NCI-H510A treated with DMSO at 0.1 percent for 48 hours (cell line): ENCODE measurements around the gene PROX2.
A peak's percentile ranks its signal among the peaks of the same experiment; 100 is the strongest.

Experiments used
- DNase-seq: peaks from one replicate; lab custom pipeline; 2025; lab: John Stamatoyannopoulos, UW

PROX2 gene

DNA sequence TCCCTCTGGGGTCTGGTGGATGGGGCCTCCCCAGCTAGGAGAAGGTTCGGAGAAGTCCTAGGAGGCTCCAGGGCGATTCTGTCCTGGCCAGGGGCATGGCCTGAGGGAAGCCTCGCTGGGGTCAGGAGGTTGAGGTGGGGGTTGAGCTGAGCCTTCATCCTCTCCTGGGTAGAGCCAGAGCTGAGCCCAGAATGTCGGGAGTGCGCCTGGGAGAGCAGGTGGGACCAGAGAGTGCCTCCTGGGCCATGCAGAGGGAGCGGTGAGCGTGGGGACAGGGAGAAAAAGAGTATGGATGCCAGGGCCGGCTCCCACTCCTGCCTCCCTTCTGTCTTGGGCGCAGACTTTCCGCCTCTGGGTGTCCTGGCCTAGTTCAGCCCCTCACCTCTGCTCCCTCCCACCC is 34.0 kb upstream of the PROX2 start:
- DNase-seq = no peak

DNA sequence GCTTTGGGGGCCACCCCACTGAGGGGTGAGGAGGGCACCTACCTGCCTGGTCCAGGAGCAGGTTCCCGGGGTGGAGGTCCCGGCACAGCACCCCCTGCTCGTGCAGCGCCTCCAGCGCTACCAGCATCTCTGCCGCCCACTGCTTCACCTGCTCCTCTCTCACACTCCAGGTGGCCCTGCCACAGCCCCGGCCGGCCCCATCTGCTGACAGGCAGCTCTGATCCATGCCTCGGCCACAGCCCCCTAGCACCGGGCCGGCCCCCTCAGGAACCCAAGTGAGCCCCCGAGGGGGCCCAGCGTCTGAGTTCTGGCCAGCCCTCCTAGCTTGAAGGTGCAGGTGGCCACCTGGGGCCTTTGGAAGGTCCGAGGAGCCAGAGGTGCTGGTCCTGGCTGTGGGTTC is 33.6 kb upstream of the PROX2 start:
- DNase-seq = no peak

DNA sequence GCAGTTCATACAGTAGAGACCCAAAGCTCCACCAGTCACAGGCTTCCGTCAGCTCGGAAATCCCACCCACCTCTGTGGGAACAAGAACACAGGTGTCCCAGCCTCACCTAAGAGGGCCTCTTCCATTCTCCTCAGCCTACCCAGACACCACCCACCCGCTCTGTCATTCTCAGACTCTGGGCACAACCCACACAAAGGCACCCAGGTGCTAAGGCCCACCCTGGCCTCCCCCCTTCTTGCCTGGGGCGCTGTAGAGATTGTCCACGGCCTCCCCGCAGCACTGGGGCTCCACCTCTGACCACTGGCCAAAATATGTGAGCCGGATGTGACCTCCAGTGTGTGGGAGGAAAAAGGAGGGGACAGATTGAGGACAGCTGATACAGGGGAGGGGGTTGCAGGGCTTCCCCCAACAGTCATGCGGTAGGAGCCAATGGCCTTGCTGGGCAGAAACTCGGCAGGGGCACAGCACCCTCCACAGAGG is 33.0 kb upstream of the PROX2 start:
- no peak for DNase-seq

DNA sequence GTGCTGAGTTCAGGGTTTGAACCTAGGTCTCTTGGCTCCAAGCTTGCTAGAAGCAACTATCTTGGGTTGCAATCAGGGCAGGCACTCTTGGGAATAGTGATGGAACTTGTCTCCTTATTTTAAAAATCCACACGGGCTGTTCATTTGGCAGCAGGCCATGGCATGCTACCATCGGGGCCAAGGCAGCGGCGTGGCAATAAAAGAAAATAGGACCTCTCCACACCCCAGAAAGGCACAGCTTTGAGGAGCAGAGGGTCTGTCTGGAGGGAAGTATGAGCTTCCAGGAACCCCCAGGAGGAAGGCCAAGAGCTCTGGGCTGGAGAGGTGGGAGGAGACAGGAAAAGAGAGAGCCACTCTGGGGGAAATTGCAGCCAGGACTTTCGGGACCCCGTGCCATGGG is 31.8 kb upstream of the PROX2 start:
- no peak for DNase-seq

DNA sequence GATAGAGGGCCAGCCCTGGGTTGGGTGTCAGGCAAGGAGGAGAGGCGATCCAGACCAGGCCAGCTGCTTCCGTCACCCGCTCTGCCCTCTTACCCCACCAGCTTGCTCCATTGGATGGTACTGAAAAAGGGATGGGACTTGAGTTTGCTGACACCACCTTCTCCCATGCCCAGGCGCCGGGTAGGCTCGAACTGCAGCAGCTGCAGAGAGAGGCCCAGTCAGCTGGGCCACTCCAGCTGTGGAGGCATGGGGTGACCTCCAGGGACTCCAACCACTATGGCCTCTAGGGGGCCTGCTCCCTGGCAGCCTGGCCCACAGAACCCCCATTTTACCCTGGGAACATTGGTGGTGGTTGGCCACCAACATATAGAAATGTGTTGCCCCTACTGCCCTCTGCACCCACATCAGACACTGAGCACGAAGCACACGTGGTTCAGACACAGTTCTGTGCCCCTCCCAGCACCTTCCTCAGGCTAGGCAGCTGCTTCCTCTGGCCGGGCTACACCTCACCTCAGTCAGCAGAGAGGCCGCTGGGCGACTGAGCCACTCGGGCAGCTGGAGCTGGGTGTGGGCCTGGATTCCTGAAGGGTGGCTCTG is 31.1 kb upstream of the PROX2 start:
- DNase-seq = no peak

- peak; percentile 39 for DNase-seq
These were observed 29.7 kb upstream of the PROX2 start for GRCh38 chr14:74905595-74906142.

DNA sequence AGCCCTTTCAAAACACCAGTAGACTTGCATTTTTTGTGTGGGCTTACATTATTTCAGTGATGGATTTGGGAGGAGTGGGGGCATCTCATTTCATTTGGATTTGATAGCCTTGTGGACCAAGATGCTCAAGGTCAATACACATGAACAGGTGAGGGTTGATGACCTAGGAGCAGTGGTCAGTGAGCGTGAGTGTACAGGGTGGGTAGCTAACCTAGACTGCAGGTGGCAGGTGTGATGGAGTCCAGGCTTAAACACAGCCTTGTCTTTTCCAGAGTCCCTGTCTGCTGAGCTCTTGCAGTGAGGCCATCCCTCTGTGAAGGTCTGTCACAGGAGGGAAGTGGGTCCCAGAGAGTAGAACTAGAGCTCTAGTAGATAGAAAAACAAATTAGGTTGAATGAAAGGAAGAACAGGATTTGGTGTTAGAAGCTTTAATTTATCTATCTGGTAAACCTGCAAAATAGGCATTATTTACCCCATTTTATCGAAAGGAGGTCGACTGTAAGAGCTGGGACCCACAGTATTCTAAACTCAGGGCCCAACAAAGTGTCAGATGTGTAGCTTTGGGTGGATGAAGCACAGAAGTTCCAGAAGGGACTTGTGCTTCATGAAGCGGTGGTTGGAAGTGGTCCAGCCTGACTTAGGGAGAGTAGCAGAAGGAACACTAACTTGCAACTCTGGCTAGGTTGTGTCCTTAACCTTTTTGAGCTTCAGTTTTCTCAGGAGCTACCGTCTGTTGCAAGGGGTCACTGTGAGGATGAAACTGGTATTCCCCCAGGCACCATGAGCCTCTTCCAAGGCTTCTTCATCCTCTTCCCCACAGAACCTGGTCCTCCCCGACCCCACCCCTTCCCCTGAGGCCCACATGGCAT is 28.9 kb upstream of the PROX2 start:
- no peak for DNase-seq

DNA sequence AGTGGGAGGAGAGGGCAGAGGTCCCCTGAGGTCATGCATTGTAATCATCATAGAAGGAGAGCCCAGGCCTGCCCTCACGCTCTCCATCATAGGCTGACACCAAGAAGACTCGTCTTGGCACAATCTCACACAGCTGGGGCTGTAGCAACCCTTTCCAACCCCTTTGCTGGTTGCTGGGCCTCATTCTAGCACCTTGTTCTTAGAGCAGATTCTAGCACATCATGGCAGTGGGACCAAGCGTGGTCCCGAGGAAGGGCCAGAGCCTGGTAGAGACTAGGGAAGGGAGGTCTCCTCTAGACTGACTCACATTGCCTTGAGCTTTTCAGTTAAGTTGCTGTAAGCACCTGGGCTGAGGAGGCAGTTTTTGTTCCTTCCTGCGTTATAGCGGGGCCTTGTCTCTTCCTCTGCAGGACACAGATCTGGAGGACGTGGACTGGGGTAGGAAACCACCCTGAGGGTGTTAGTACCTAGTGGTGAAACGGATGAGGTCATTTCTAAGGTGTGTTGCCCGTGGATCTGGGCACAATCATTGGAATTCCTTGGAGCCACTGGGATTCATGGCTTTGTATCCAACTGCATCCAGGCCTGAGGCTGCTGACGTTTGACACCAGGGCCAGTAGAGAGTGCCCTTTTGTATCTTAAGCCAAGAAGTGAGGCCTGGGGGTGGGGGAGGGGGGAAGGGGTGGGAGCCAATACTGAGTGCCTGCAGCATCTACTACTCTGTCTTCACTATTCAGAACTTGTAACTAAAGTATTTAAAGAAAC is 27.2 kb upstream of the PROX2 start:
- no peak for DNase-seq

DNA sequence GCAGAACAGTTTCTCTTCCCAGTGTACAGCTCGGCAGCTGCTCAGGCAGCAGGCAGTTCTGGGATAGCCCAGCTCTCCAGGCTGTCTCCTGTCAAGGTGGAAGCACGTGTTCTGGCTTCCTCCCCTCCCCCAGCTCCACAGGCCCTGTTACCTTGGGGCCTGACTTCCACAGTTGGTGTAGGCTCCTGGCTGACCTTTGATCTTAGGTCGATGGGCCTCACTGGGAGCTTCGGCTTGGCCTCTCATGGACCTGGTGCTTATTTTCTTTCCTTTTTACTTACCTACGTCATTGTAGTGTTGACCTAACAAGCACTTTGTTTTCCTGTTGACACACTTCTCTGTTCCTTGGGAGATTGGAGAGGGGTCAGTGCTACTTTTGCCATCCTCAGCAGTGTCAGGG is 22.7 kb upstream of the PROX2 start:
- no peak for DNase-seq

DNA sequence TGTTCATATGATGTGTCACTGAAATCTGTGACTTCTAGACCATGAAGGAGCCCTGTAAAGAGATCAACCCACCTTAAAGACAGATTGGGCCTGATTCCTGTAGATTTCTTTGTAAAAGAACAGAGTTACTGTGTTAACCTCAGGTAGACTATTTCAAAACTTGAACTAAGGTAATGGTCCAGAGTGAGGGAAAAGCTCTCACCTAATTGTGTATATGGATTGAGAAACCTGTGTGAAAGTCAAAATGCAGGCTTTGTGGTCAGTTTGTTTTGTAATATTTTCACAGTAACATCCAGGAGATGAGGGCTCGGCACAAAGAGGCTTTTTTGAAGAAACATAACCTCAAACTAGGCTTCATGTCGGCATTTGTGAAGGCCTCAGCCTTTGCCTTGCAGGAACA is 22.1 kb upstream of the PROX2 start:
- DNase-seq = no peak

DNA sequence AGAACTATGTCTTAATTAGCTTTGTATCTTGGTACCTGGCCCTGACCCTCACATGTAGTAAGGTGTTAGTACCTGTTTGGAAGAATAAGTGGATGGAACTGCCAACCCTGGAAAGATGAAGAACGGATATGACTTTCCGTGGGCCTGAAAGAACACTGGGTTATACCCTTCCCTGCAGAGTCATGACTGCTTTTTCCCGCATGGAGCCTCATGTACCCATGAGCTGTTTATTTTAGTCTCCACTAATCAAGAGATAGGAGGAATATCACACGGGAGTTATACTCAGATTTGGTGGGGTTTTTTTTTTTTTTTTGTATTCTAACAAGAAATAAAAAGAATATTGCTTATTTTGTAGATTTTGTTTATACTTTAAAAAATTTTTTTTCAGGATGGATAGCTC is 21.7 kb upstream of the PROX2 start:
- DNase-seq = no peak

DNA sequence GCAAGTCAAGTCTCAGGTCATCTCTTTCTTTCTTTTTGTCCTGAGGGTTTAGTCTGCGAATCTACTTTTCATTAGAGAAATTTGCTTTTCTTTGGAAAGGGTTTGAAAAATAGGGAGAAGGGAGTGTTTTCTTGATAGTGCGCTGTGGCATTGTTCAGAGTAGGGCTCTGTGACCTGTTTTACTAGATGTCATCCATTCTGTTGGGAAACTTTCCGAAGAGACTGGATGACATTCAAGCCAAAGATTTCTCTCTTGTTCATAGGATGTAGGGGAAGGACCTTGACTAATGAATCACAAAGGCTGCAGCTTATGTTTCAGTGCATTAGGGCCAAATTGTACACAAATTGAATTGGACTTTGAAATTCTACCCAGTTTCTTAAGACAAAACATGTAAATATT is 20.5 kb upstream of the PROX2 start:
- DNase-seq = no peak

GRCh38 chr14:74893614-74894091 is 17.7 kb upstream of the PROX2 start:
- DNase-seq = no peak

- DNase-seq = no peak
These were observed 16.8 kb upstream of the PROX2 start for GRCh38 chr14:74892745-74893144.

DNA sequence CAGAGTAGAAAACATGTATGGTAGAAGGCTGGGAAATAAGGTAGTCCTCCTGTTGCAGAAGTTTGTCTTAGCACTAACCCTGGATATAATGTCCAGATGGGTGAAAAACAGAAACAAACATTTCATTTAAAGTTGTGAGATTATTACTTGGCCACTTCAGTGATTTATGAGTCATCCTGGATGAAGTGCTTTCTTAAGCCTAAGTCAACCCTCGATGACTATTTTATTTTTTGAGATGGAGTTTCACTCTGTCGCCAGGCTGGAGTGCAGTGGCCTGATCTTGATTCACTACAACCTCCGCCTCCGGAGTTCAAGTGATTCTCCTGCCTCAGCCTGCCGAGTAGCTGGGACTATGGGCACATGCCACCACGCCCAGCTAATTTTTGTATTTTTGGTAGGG is 15.9 kb upstream of the PROX2 start:
- DNase-seq = no peak

- DNase-seq = no peak
These were observed 14.3 kb upstream of the PROX2 start for GRCh38 chr14:74890262-74890661.

GRCh38 chr14:74888164-74889158 is 12.5 kb upstream of the PROX2 start:
- DNase-seq = no peak

- no peak for DNase-seq
These were observed 10.1 kb upstream of the PROX2 start for GRCh38 chr14:74886001-74886400.

DNA sequence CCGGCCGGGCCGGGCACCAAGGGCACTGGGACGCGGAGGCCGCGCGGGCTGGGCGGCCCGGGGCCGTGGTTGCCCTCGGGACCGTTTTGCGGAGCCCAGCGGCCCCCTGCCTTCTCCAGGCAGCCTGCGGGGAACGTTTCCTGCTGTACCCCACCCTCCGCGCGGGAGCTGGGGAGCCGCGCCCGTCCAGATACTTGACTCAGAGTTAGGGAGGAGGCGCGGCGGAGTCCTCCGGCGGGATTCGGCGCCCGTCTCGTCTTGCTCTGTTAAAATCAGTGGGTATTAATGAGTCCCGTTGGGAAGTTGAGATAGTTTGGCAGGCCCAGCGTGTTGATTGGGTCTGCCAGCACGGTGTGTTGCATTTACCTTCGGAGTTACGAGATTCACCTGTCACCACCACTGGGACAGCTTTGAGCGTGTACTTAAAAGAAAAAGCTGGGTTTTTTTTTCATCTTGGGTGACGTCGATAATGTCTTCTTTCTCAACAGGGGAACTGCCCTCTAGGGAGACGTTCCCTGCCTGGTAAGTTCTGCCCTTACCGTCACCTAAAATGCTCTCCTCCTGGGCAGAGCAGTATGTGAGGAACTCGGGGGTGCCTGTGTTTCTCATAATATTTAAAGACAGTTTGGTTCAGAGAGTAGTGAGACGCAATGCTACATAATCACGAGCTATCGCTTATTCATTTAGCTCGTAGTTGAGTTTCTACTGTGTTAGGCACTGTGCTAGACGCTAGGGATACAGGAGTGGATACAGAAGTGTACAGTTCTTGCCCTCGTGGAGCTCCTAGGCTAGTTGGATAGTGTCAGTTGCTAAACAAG is 6.4 kb upstream of the PROX2 start:
- DNase-seq = peak; percentile 6

GRCh38 chr14:74881431-74882102 is 5.6 kb upstream of the PROX2 start, which contains the start of gene DLST:
DLST (plus strand) TSS chr14:74881916; CDS start chr14:74881954, 38 bp downstream.
- peak; percentile 71 for DNase-seq
